NCI-H69 (cell line): ENCODE measurements around the gene MAD1L1.
"Not testable (repeated sequence)": the region's sequence is repeated elsewhere in the genome, so short reads cannot be mapped to it uniquely, and the experiment has no call there.

Experiments used
- DNase-seq: peaks from one replicate; lab custom pipeline; 2025; lab: John Stamatoyannopoulos, UW

The MAD1L1 gene

GRCh38 chr7:1851721-1852516 is 380.8 kb downstream of the MAD1L1 start:
- no peak for DNase-seq

DNA sequence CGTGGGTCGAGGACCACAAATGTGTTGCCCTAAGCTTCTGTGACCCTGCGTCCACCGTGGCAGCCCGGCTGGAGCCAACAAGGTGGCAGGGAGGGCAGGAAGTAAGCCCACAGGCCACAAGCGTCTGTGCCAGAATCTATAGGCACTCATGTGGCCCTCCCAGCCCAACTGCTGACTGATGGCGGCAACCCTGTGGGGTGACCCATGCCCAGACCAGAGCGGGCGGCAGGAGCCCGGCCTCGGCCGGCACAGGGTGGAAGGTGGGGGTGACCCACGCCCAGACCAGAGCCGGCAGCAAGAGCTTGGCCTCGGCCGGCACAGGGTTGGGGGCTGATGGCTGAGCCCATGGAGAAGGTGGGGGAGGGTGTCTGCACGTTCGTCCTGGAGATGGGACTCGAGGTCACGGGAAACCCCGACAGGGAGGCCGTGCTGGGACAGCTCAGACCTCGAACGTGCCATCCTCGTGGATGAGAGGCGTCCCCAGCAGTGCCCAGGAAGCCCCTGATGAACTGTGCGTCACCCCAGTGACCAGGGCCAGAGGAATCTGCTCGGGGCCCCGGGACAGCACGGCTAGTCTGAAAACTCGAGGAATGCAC is 381.7 kb downstream of the MAD1L1 start:
- no peak for DNase-seq

DNA sequence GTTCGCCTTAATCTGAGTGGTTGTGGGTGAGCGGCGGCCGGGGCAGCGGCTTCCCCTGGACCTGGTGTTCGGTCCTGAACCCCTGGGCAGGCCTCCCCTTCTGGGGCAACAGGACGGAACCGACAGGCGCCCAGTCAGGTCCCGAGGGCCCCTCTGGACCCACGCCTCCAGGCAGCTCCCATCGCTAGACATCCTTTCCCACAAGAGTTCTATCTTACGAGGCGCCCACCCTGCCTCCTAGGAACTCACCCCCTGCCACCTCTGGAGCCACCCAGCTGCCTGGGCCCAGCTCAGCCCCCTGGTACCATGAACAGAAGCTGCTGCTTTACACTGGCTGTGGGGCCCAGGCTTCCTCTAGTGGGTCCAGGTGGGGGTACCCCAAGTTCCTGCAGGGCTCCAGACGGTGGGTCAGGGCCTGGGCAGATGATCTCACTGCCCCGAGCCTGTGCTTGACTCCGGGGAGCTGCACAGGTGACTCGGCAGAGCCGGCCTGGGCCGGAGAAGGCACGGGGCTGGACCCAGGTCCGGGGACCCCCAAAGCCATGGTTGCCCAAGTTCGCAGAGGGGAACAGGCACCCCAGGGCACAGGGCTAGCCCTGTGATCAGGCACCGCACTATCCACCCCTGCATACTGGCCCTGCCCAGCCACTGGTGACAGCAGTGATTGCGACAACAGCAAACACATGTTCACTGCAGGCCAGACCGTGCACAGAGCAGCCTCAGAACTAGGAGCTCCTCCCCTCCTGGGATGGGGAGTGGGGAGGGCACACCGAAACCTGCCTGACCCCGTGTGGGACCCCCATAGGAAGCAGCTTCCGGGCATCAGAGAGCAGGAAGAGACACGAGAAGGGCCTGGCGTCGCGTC is 382.4 kb downstream of the MAD1L1 start:
- DNase-seq = no peak

GRCh38 chr7:1849351-1850041 is 383.2 kb downstream of the MAD1L1 start:
- DNase-seq = no peak

DNA sequence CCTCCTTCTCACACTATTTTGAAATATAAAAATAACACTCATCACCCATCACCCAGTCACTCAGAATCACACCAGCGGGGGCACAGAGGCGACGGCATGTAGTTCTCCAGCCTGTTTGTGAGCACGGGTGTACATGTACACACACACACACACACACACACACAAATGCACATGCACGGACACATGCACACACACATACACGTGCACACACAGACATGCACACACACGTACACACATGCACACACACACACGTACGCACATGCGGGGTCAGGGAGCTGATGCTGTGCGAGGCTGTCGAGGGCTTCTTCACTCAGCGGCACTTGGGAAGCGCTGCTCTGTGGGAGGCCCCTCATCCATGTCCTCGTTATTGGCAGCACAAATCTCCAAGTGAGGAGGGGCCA is 383.8 kb downstream of the MAD1L1 start:
- no peak for DNase-seq

DNA sequence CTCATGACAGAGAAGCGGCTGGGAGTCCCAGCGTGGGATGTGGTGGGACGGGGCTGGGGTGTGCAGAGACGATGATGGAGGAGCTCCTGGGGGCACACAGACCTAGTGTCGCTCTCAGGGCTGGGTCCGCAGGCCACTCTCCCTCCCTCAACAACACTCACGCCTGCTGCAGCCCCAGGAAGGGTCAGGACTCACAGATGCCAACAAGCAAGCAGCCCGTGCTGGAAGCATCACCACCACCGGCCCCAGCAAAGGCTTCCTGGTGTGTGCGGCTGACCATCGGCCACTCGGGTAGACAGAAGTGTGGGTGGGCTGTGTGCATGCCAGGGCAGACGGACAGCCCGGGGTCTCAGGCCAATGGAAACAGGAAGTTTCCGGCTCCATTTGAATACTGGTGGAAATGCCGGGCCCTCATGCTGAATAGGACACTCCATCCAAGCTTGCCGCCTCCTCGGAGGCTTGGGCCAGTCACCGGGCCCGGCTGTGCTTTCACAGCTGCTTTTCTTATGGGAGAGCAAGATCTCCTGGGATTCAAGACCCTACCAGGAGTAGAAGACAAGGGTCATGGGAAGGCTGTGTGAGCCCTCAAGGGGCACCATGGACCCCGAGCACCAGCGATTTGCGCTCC is 384.6 kb downstream of the MAD1L1 start:
- DNase-seq = no peak

- DNase-seq = no peak
Measured at GRCh38 chr7:1847260-1848001, 385.3 kb downstream of the MAD1L1 start.

GRCh38 chr7:1846331-1847065 is 386.2 kb downstream of the MAD1L1 start:
- no peak for DNase-seq

DNA sequence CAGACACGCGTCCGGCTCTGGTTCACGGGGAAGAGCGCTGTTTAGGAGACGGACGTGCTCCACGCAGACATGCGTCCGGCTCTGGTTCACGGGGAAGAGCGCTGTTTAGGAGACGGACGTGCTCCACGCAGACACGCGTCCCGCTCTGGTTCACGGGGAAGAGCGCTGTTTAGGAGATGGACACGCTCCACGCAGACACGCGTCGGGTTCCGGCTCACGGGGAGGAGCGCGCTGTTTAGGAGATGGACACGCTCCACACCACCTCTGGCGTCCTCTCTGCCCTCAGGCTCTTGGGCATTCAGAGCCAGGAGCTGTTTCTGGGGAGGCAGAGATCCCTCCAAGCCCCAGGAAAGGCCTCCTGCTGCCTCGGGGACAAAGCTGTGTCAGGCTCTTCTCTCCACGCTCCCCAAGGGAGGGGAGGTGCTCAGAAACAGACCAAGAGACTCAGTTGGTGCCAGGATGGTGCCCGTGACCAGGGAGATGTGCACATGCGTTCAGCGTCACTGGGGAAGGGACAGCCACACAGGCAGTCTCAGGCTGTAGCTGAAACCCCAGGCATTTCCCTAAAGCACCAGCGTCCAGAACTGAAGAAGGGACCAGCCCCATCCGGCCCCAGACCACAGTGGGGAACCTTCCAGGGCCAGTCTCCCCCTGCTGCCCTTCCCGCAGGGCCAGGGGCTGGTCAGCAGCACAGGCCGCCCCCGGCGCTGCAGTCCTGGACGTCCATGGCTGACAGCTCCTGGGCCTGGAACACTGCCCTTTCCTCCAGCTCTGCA is 387.0 kb downstream of the MAD1L1 start:
- no peak for DNase-seq

DNA sequence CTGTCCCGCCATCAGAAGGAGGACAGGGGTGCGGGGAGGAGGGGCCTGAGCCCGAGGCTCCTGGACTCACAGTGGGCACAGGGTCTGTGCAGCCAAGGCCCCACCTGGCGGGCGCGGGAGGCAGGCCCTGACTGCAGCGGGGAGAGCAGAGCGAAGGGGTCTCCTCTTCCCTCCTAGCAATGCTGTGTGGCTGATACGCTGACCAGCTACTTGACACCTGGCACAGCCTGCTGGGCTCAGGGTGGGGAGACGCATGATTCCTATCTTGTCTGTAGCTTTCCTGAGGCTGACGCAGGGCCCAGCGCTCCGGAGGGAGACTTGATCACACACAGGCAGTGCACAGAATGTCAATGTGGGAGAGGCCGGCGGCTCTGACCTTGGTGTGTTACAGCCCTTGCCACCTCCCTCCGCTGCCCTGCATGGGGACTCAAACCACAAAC is 387.8 kb downstream of the MAD1L1 start:
- no peak for DNase-seq

DNA sequence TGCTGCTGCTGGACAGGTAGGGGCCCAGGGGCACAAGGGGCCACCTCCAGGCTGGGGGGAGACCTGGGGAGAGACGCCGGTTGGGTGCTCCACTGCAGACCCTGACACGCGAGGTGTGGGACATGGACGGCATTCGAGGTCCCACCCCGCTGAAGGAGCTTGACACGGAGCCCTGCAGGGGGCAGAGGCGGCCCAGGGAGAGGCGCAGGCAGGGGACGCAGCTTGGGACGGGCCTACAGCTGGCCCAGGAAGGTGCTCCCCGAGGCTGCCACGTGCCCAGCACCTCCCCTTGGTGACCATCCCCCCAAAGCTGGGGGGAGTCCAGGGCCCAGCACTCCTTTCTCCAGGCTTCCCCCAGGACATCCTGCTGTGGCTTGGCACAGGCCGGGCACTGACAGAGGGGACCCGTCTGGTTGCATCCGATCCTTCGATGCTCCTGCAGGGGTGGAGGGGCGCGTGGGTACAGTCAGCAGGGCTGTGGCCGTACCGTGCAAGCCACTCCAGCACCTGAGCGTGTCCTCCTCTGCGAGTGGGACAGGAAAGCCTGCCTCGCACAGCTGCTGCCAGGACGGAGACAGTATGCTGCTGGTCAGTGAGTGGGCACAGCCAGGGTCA is 388.3 kb downstream of the MAD1L1 start:
- no peak for DNase-seq

DNA sequence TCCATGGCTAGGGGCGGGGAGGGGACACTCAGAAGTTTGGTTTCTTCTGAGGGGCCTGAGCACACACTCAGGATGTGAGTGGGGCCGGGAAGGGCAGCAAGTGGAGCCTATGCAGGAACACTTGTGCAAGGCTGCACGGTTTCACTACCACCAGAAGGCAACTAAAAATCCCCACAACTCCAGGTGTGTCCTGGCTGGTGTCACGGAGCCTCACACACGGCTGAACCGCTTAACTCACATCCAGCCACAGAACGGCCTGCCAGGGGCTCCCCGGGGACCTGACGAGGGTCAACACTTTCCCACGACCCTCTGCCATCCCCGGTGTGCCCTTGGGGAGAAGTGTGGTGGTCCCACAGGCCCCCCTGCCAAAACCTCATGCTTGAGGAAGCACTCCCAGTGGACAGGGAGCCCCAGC is 388.8 kb downstream of the MAD1L1 start:
- DNase-seq = no peak

GRCh38 chr7:1843271-1843861 is 389.4 kb downstream of the MAD1L1 start:
- DNase-seq = no peak

DNA sequence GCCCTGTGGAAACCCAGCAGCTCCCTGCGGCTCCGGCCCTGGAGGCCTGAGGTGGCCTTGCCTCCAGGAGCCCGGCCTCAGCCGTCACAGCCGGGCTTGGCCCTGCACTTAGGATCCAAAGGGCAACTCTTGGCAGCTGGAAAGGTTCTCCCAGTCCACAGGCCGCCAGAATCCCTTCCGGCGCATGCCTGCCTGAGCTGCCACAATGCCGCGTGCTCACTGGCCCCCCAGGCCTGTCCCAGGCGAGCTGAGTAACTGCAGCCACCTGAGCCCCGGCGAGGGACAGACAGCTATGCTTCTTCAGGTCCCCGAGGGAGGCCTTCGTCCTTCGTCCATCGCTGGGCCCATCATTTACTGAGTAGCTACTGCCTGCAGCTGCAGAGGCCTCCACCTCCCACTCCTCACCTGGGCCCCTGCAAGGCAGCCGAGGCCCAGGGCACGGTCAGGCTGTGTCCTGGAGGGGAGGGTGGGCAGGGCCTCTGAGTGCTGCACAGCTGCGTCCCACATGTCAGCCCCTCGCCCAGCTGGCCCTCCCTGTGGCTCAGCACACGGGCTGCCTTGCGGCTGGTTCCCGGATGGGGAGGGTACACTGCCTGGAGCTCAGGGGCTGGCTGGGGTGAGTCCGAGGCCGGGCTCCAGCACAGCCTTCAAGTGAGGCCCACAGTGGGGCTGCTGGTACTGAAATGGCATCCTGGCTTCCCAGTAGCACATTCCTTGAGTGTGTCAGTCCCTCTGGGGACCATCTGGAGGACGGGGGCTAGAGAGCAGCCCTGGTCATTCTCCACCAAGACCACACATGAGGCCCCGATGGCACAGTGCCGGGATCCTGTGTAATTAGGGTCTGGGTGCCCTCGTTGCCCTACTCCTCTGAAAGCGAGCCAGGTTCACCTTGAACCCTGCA is 390.2 kb downstream of the MAD1L1 start:
- no peak for DNase-seq

DNA sequence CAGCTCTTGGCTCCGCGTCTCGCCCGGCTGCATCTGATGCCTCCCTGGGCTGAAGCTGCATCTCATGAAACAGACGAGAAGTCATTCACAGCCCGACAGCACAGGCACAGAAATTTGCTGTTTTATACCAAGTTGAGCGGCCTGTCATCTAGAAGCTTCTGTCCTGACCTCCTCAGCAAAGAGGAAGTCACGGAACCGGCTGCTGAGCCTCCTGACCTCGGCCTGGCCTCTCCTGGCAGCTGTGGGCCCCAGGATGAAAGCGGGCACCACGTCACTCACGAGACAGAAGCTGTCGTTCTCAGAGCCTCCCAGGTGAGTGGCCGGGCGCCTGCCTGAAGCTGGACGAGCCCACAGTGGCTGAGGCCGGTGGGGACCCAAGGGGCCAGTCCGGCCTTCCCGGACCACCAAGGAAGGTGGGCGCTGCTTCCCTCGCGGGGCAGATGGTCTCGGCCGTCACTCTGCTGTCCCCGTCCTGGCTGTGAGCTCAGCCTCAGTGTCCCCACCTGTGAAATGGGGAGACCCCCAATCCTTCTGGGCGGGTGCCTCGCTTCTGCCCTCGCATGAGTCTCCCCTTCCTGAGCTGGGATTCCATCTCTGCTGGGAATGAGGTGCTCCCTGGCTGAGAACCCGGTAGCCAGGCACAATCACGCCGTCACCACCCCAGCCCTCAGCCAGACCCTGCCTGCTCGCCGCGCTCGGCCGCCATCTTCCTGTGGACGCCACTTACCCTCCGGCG is 391.3 kb downstream of the MAD1L1 start:
- not testable (repeated sequence) for DNase-seq

DNA sequence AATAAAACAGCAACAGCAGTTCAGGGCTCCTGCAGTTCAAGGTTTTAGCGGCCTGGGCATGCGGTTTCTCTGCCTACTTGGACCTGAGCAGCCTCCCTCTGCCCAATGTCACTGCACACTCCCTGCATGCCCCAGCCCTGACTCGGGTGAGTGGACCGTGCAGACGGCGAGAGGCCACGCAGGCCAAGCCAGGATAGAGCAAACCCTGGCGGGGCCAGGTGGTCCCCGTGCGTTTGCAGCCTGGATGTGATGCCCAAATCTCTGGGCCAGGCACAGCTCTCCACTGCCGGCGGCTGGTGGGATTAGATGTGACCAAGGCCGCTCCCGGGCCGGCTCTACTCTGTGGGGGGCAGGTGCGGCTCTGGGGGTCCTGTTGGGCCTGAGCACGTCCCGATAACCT is 392.0 kb downstream of the MAD1L1 start:
- not testable (repeated sequence) for DNase-seq

DNA sequence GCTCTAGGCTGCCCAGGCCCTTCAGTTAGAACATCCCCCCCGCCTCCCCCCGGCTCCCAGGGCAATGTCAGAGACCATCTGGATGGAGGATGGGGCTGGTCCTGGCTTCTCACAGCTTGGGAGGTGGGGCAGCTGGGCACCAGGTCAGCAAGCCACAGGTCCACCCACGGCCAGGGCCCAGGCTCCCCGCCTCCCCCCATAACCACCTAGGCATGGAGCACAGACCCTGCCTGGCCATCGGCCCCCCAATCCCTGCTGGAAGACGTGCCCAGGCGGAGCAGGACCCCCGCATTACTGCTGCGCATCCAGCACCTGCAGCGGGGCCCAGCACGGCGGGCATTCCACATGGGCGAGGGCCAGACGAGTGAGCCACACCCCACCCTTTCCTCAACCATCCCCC is 393.0 kb downstream of the MAD1L1 start:
- DNase-seq = no peak
